ENCODE measurements around the gene DGKQ. TPM values are rescaled to one million over a fixed set of nuclear protein-coding genes. Genes with fewer than 3 reads are reported as not detected.

Gene DGKQ
- total RNA-seq, 1 experiment from 2014 or later: 12.4 TPM

DNA sequence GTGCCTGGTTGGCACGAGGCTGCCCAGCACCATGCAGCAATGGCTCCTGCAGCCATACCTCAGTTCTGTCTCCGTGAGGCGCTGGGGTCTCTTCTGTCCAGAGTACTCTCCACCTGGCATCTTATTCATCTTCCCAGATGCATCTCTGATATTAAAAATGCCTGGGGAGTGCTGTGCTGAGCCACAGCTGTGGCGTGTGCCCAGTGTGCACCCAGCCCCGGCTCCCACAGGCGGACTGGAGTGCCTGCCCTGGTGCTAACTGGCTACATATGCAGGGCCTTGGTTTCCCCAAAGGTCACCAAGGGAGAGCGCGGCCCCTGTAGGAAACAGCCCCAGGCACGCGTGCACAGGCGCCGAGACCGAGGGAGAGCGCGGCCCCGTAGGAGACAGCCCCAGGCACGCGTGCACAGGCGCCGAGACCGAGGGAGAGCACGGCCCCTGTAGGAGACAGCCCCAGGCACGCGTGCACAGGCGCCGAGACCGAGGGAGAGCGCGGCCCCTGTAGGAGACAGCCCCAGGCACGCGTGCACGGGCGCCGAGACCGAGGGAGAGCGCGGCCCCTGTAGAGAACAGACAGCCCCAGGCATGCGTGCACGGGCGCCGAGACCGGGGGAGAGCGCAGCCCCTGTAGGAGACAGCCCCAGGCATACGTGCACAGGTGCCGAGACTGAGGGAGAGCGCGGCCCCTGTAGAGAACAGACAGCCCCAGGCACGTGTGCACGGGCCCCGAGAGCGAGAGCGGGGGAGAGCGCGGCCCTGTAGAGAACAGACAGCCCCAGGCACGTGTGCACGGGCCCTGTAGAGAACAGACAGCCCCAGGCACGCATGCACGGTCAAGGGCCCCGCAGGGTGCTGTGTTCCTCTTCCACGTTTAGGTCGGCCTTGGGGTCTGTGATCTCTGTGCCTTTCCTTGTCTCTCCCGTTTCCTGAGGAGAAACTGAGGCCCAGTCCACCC lies 26.6 kb downstream of the DGKQ start:
- H3K27me3 Mint-ChIP-seq (ENCODE audit: low read depth): peaks cover 13% of the 10 kb centered on the region
- H2BK20ac ChIP-seq (ENCODE audit: low read depth, low read length, poor library complexity, severe bottlenecking): no peak overlapping the region
- H3K9me3 ChIP-seq (ENCODE audit: control insufficient read depth, low read depth, low read length): no peaks in the 10 kb centered on the region
- no peak overlapping the region for H3K4ac ChIP-seq (ENCODE audit: low read depth, low read length)
- no peaks in the 10 kb centered on the region for H3K27me3 ChIP-seq (ENCODE audit: insufficient read depth, low read length)
- no peak overlapping the region for H4K91ac ChIP-seq (ENCODE audit: insufficient read length, low read depth, low read length)
- no peak overlapping the region for H2BK5ac ChIP-seq (ENCODE audit: insufficient read length, low read length)
- H3K27ac Mint-ChIP-seq: no peak overlapping the region
- no peak overlapping the region for H3K23ac ChIP-seq (ENCODE audit: insufficient read length, low read depth, low read length)
- no peaks in the 10 kb centered on the region for H3K79me1 ChIP-seq (ENCODE audit: insufficient read depth, low read depth, low read length, poor library complexity, severe bottlenecking)
- no peaks in the 10 kb centered on the region; the same call in 1 of the 2 replicates for H3K4me1 ChIP-seq (ENCODE audit: insufficient read depth, low read length)
- no peak overlapping the region for H3T11ph ChIP-seq (ENCODE audit: low read length)
- no peaks in the 10 kb centered on the region for H3K9me3 Mint-ChIP-seq
- H4K8ac ChIP-seq (replicated peaks; ENCODE audit: insufficient read length, low read depth, low read length): no peak overlapping the region
- H4K20me1 ChIP-seq (ENCODE audit: control insufficient read depth, insufficient read depth, insufficient read length): no peaks in the 10 kb centered on the region
- no peaks in the 10 kb centered on the region for H3K79me2 ChIP-seq (ENCODE audit: insufficient read depth, low read length)
- no peak overlapping the region for H2BK12ac ChIP-seq (ENCODE audit: insufficient read length, low read depth, low read length)
- H3K36me3 Mint-ChIP-seq (ENCODE audit: insufficient read depth in 1 of 3, low read depth in 3 of 3): no peaks in the 10 kb centered on the region; a peak in 1 of 7 replicates
- no peak overlapping the region for H3K9ac ChIP-seq (ENCODE audit: extremely low read depth, insufficient read length, low read length)
- peaks cover 13 to 21% of the 10 kb centered on the region in 2 experiments for H3K4me1 Mint-ChIP-seq
- H2AK5ac ChIP-seq (ENCODE audit: insufficient read length, low read length): no peak overlapping the region
- no peak for DNase-seq
- no peak overlapping the region for H3K4me3 Mint-ChIP-seq
- no peak overlapping the region for H3K56ac ChIP-seq (ENCODE audit: insufficient read length, low read depth, low read length)
- no peaks in the 10 kb centered on the region for H3K23me2 ChIP-seq (ENCODE audit: insufficient read length, low read depth, low read length, poor library complexity, severe bottlenecking)
- no peak overlapping the region for H3K18ac ChIP-seq (ENCODE audit: insufficient read length, low read depth, low read length)
- H3K4me2 ChIP-seq (ENCODE audit: insufficient read depth, insufficient read length, low read length): no peak overlapping the region
- H4K5ac ChIP-seq (ENCODE audit: insufficient read length, low read depth, low read length): no peak overlapping the region
- no peak overlapping the region for H2AFZ ChIP-seq (ENCODE audit: low read length)
- TF ChIP-seq, protein P1, sequence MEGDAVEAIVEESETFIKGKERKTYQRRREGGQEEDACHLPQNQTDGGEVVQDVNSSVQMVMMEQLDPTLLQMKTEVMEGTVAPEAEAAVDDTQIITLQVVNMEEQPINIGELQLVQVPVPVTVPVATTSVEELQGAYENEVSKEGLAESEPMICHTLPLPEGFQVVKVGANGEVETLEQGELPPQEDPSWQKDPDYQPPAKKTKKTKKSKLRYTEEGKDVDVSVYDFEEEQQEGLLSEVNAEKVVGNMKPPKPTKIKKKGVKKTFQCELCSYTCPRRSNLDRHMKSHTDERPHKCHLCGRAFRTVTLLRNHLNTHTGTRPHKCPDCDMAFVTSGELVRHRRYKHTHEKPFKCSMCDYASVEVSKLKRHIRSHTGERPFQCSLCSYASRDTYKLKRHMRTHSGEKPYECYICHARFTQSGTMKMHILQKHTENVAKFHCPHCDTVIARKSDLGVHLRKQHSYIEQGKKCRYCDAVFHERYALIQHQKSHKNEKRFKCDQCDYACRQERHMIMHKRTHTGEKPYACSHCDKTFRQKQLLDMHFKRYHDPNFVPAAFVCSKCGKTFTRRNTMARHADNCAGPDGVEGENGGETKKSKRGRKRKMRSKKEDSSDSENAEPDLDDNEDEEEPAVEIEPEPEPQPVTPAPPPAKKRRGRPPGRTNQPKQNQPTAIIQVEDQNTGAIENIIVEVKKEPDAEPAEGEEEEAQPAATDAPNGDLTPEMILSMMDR (conservative IDR thresholded peaks at IDR 0.05): no peak
- WGBS (ENCODE audit: extremely low coverage, insufficient read length, low lambda C conversion rate): no CpG with 5 or more reads among the region's 62 CpGs
- no peak overlapping the region for H3K14ac ChIP-seq (ENCODE audit: insufficient read depth, low read length)
- no peak overlapping the region for H2BK120ac ChIP-seq (ENCODE audit: low read depth, low read length, poor library complexity, severe bottlenecking)
- no peak overlapping the region for H3K27ac ChIP-seq (ENCODE audit: insufficient read length, low read depth, low read length)
- H2BK15ac ChIP-seq (ENCODE audit: low read depth, low read length): no peak overlapping the region

Measured in H9 (cell line).